ENCODE data around the gene MAT2B.

DNA sequence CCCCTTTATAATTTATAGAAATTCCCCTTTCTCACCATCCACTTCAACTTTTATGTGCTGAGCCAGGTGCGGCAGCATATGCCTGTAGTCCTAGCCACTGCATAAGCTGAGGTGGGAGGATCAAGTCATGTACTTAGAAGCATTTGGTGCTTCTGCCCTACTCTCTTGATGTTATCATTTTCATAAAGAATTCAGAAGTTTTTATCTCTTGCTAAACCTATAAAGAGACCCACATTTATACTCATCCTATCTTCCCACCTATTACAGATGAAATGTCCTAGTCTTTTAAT lies 26.5 kb upstream of the MAT2B start:
- TF ChIP-seq, protein P1, sequence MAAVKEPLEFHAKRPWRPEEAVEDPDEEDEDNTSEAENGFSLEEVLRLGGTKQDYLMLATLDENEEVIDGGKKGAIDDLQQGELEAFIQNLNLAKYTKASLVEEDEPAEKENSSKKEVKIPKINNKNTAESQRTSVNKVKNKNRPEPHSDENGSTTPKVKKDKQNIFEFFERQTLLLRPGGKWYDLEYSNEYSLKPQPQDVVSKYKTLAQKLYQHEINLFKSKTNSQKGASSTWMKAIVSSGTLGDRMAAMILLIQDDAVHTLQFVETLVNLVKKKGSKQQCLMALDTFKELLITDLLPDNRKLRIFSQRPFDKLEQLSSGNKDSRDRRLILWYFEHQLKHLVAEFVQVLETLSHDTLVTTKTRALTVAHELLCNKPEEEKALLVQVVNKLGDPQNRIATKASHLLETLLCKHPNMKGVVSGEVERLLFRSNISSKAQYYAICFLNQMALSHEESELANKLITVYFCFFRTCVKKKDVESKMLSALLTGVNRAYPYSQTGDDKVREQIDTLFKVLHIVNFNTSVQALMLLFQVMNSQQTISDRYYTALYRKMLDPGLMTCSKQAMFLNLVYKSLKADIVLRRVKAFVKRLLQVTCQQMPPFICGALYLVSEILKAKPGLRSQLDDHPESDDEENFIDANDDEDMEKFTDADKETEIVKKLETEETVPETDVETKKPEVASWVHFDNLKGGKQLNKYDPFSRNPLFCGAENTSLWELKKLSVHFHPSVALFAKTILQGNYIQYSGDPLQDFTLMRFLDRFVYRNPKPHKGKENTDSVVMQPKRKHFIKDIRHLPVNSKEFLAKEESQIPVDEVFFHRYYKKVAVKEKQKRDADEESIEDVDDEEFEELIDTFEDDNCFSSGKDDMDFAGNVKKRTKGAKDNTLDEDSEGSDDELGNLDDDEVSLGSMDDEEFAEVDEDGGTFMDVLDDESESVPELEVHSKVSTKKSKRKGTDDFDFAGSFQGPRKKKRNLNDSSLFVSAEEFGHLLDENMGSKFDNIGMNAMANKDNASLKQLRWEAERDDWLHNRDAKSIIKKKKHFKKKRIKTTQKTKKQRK (IDR thresholded peaks at IDR 0.05; ENCODE audit: borderline replicate concordance, low read depth, low read length) = no peak
- TF ChIP-seq EZH2 (IDR thresholded peaks at IDR 0.05; ENCODE audit: borderline replicate concordance, low read depth, low read length) (no peak), GTF2E2 (tag; IDR thresholded peaks at IDR 0.05) (no peak), ILF3 (IDR thresholded peaks at IDR 0.05; ENCODE audit: borderline replicate concordance) (no peak), TAF9B (IDR thresholded peaks at IDR 0.05; ENCODE audit: partially characterized antibody) (no peak), FOXJ3 (CRISPR knock-in tag; IDR thresholded peaks at IDR 0.05) (no peak), CBX8 (IDR thresholded peaks at IDR 0.05; ENCODE audit: borderline replicate concordance, extremely low read depth, low read depth, low read length, poor library complexity, severe bottlenecking) (no peak)
- TF ChIP-seq, protein P2, sequence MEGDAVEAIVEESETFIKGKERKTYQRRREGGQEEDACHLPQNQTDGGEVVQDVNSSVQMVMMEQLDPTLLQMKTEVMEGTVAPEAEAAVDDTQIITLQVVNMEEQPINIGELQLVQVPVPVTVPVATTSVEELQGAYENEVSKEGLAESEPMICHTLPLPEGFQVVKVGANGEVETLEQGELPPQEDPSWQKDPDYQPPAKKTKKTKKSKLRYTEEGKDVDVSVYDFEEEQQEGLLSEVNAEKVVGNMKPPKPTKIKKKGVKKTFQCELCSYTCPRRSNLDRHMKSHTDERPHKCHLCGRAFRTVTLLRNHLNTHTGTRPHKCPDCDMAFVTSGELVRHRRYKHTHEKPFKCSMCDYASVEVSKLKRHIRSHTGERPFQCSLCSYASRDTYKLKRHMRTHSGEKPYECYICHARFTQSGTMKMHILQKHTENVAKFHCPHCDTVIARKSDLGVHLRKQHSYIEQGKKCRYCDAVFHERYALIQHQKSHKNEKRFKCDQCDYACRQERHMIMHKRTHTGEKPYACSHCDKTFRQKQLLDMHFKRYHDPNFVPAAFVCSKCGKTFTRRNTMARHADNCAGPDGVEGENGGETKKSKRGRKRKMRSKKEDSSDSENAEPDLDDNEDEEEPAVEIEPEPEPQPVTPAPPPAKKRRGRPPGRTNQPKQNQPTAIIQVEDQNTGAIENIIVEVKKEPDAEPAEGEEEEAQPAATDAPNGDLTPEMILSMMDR (IDR thresholded peaks at IDR 0.05 in 2 of 3, conservative IDR thresholded peaks at IDR 0.05 in 1 of 3; ENCODE audit: insufficient read depth in 2 of 3, low read depth in 1 of 3, low read length in 3 of 3) = no peak

Measured in K562 (cell line).